GM10248 (cell line): ENCODE results near the gene SPIN2B.
"Not testable (repeated sequence)": the region's sequence is repeated elsewhere in the genome, so short reads cannot be mapped to it uniquely, and the experiment has no call there.

ENCODE experiments used
- CTCF ChIA-PET: fragments of 300-600 bp; sonication (Branson Sonifier 250); formaldehyde crosslinking; extraction: SDS; loops from one replicate; lab custom pipeline; 2021; ENCODE audit warnings: antibody characterized with exemption; lab: Yijun Ruan, JAX
- POLR2A ChIA-PET: fragments of 350-650 bp; sonication (Branson Sonifier 250); formaldehyde crosslinking; extraction: SDS; loops from one replicate; lab custom pipeline; 2020; ENCODE audit warnings: antibody characterized with exemption; lab: Yijun Ruan, JAX
- DNase-seq: peaks from one replicate; pipeline ENCODE4 v3.0.0; 2012; ENCODE audit errors: extremely low spot score
- TF ChIP-seq, protein P1 (sequence below): IDR thresholded peaks from 2 replicates; pipeline ENCODE4 v1.5.1; 2012; ENCODE audit warnings: mild to moderate bottlenecking, low read depth; ENCODE audit errors: extremely low read depth, missing control alignments, control extremely low read depth

The SPIN2B gene

DNA sequence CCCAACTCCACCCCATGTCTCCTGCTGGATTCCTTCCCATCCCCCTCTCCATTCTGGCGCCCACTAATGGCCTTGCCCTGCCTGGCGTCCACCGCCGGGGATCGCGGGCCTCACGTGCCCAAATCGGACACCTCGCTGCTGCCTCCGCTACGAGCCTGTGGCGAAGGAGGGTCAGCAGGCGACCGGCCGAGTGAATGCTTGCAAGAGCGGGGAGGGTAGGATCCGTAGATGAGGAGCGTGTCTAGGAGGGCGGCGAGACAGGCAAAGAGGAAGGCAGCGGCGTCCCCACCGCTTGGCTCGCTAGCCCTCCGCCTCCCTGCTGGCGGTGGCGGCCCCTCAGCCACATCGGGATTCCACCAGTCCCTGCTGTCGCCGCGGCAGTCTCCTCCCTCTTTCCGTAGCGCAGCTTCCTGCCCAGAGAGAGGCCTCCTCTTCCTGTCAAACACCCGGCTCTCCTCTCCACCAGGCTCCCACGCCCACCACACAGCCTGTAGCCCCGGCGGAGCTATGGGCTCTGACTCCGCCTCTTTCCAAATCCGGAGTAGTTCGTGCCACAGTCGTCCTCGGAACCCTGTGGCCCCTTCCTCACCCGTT, at the start of gene SPIN2B:
TSS of gene SPIN2B (minus strand) at position 387 of the 594 bp plus-strand sequence.
- peak; percentile 88 for DNase-seq
- POLR2A ChIA-PET: no interaction called here
- CTCF ChIA-PET: no interaction called here
- TF ChIP-seq, protein P1, sequence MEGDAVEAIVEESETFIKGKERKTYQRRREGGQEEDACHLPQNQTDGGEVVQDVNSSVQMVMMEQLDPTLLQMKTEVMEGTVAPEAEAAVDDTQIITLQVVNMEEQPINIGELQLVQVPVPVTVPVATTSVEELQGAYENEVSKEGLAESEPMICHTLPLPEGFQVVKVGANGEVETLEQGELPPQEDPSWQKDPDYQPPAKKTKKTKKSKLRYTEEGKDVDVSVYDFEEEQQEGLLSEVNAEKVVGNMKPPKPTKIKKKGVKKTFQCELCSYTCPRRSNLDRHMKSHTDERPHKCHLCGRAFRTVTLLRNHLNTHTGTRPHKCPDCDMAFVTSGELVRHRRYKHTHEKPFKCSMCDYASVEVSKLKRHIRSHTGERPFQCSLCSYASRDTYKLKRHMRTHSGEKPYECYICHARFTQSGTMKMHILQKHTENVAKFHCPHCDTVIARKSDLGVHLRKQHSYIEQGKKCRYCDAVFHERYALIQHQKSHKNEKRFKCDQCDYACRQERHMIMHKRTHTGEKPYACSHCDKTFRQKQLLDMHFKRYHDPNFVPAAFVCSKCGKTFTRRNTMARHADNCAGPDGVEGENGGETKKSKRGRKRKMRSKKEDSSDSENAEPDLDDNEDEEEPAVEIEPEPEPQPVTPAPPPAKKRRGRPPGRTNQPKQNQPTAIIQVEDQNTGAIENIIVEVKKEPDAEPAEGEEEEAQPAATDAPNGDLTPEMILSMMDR: no peak

DNA sequence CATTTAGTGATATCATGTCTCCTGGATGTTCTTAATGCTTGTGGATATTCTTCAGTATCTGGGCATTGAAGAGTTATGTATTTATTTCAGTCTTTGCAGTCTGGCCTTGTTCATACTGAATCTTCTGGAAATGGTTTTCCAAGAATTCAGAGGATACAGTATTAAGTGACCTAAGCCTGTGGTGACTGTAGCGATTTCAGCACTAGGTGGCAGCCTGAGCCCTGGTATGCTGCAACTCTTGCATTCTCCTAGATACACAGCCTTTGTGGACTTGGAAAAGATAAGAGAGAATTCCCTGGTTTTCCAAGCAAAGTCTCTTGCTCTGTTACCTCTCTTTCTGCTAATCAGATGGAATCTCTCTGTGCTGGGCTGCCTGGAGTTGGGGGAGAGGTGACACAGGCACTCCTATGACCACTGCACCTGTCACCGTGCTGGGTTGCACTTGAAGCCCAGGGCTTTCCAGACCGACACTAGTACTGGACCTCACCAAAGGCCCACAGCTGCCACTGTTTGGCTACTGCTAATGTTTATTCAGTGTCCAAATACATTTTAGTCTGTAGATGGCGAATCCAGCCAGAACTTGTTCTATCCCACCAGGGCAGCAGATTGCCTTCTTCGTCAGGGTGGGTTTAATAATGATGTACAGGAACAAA, 35.2 kb upstream of the SPIN2B start:
- no peak for DNase-seq

DNA sequence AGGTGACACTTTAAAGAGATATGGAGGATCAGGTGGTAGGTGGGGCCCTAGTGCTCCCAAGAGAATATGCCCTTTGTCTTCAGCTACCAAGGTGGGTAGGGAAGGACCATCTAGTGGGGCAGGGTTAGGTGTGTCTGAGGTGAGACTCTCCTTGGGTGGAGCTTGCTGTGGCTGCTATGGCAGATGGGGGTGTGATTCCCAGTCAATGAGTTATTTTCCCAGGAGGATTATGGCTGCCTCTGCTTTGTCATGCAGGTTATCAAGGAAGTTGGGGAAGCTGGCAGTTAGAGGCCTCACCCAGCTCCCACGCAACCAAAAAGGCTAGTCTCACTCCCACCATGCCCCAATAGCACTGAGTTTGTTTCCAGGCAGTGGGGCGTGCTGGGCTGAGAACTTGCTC, 33.8 kb upstream of the SPIN2B start:
- TF ChIP-seq, protein P1: no peak
- ChIA-PET POLR2A (no interaction called here), CTCF (interaction anchor here (0.8 to 1.6 kb wide), 3 partner anchors 11 to 299 kb away, joined by 3 to 13 read pairs (median 3); no protein-coding TSS in a partner anchor)
- DNase-seq: no peak

More for the DNA sequence above, 35.2 kb upstream of the SPIN2B start:
- POLR2A ChIA-PET: no interaction called here
- TF ChIP-seq, protein P1: peak; percentile 34
- CTCF ChIA-PET: interaction anchor here (1.6 kb wide), 1 partner anchor 297 kb away, joined by 13 read pairs; no protein-coding TSS in a partner anchor

DNA sequence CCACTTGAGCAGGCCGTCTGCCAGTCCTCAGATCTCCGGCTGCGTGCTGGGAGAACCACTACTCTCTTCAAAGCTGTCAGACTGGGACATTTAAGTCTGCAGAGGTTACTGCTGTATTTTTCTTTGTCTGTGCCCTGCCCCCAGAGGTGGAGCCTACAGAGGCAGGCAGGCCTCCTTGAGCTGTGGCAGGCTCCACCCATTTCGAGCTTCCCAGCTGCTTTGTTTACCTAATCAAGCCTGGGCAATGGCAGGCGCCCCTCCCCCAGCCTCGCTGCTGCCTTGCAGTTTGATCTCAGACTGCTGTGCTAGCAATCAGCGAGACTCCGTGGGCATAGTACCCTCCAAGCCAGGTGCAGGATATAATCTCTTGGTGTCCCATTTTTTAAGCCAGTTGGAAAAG, 30.9 kb upstream of the SPIN2B start:
- CTCF ChIA-PET, DNase-seq, POLR2A ChIA-PET: not testable (repeated sequence)

DNA sequence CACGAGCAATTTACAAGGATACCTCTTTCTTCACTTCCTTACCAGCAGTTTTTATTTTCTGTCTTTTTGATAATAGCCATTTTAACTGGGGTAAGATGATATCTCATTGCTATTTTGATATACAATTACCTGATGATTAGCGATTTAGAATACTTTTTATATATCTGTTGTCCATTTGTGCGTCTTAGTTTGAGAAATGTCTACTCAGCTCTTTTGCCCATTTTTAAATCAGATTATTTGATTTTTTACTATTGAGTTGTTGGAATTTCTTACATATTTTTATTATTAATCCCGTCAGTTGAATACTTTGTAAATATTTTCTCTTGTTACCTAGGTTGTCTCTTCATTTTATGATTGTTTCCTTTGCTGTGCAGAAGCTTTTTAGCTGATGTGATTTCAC, 17.3 kb upstream of the SPIN2B start:
- DNase-seq: no peak
- ChIA-PET POLR2A (no interaction called here), CTCF (no interaction called here)
- TF ChIP-seq, protein P1: no peak

DNA sequence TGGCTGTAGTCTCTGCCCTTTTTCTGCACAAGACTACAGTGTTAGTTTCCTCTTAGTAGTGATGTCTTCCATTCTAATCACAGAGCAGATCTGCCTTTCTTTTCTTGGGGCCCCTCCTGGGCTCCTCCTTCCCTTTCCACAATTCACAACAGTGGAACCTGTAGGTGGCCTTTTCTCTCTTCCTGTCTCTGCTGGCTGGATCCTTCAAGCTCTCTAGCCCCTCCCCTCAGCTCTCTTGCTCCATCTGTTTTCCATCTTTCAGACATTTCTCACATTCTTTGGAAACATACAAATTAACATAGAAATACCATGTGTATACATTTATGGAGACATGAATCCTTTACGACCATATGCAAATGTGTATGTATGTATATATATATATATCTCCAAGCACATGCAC, 16.2 kb upstream of the SPIN2B start:
- TF ChIP-seq, protein P1: no peak
- ChIA-PET POLR2A (no interaction called here), CTCF (no interaction called here)
- DNase-seq: no peak

DNA sequence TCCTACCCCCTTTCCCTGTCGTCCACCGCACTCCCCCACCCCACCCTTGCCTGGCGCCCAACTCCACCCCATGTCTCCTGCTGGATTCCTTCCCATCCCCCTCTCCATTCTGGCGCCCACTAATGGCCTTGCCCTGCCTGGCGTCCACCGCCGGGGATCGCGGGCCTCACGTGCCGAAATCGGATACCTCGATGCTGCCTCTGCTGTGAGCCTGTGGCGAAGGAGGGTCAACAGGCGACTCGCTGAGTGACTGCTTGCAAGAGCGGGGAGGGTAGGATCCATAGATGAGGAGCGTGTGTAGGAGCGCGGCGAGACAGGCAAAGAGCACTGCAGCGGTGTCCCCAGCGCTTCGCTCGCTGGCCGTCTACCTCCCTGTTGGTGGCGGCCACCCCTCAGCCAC, 15.7 kb upstream of the SPIN2B start, which contains the start of gene SPIN2A:
TSS of gene SPIN2A (minus strand) at position 325 of the 400 bp plus-strand sequence. CDS start 800 bp downstream, outside the sequence.
- POLR2A ChIA-PET, DNase-seq, CTCF ChIA-PET: not testable (repeated sequence)

DNA sequence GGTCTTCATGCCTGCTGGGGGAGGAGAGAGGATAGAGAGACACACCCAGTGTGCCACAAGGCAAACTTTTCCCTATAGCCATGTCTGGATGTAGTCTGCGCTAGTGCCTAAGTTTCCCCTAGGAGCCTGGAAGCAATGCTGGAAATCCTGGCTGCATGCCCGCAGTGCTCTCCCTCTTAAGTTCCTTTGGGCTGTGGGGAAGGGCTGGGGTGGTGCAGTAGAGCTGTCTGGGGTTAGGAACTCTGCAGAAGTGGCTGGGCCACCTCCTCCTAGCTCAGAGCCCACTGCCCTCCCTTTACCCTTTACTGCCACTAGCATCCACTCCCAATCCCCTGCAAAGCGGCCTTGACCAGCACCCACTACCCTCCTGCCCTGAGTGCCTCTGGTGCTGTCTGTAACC, 15.2 kb upstream of the SPIN2B start:
- DNase-seq, POLR2A ChIA-PET, CTCF ChIA-PET: not testable (repeated sequence)
